ENCODE measurements around the gene XPOT.

DNA sequence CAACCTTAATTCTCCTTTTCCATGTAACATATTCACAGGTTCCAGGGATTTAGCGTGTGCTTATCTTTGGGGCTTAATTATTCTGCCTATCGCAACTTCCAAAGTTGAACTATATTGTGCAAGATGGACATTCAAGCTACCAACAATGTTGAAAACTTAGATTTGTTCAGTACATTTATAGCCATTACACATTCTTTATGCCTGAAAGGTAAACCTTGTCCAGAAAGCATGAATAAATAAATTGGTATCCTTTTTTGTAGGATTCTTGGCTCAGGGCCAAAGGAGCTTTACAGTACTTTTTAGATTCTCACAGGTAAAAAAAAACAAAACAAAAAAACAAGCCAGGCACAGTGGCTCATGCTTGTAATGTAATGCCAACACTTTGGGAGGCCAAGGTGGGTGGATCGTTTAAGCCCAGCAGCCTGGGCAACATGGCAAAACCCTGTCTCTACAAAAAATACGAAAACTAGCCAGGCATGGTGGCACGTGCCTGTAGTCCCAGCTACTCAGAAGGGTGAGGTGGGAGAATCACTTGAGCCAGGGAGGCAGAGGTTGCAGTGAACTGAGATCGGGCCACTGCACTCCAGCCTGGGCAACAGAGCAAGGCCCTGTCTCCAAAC lies 16.9 kb upstream of the XPOT start:
- no peak for TF ChIP-seq L3MBTL2 (conservative IDR thresholded peaks at IDR 0.05)
- no peak for TF ChIP-seq SP1 (IDR thresholded peaks at IDR 0.05)
- TF ChIP-seq TARDBP (IDR thresholded peaks at IDR 0.05) = no peak
- no peak for TF ChIP-seq ELF4 (IDR thresholded peaks at IDR 0.05)
- TF ChIP-seq SUZ12 (IDR thresholded peaks at IDR 0.05) = no peak
- TF ChIP-seq LEF1 (IDR thresholded peaks at IDR 0.05; ENCODE audit: borderline replicate concordance) = no peak
- no peak for TF ChIP-seq FOXM1 (IDR thresholded peaks at IDR 0.05; ENCODE audit: borderline replicate concordance)
- no peak for TF ChIP-seq BHLHE40 (IDR thresholded peaks at IDR 0.05; ENCODE audit: borderline replicate concordance)
- no peak for TF ChIP-seq ZNF384 (IDR thresholded peaks at IDR 0.05)
- TF ChIP-seq FOXA1 (IDR thresholded peaks at IDR 0.05) = no peak
- TF ChIP-seq HDGF (IDR thresholded peaks at IDR 0.05; ENCODE audit: borderline replicate concordance) = no peak
- no peak for TF ChIP-seq CTBP1 (IDR thresholded peaks at IDR 0.05; ENCODE audit: borderline replicate concordance)

All from HEK293T (cell line).